Astrocyte (in vitro differentiated cells and primary cell): Measurements from ENCODE around the gene CRYBG1.

ENCODE experiments used
- CTCF ChIP-seq: IDR thresholded peaks from 2 replicates; pipeline ENCODE4 v1.5.1; 2011; ENCODE audit warnings: low read depth, mild to moderate bottlenecking, inconsistent platforms, low read length, moderate library complexity; ENCODE audit not compliant: insufficient read depth
- EZH2 ChIP-seq: IDR thresholded peaks from 2 replicates; pipeline ENCODE4 v1.6.1; 2012; ENCODE audit warnings: mild to moderate bottlenecking, low read length, inconsistent platforms; ENCODE audit not compliant: insufficient read depth

- TF ChIP-seq CTCF (no peak), EZH2 (no peak)
These were observed 238.9 kb downstream of the CRYBG1 start for GRCh38 chr6:106599440-106599839.
